Measurements from ENCODE around the gene EXOC8. TPM values are rescaled to one million over a fixed set of nuclear protein-coding genes. Genes with fewer than 3 reads are reported as not detected.

Gene EXOC8
- total and polyA plus RNA-seq, 8 donors: 1.8 to 21.8 (median 7.7) TPM

DNA sequence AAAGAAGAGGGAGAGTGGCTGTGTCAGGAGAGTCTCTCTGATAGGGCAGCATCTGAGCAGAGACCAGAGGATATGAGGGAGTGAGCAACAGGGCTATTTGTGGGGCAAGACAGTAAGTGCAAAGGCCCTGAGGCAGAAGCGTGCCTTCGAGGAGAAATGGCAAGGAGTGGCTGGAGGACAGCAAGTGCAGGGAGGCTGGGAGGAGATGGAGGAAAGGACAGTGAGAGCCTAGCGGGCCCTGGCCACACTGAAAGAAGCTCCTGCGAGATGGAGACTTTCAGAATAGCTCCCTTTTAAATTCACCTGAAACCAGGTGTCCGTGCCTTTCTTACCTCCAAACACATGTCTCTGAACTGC is 25.2 kb downstream of the EXOC8 start:
- Histone ChIP-seq H3K4me3 (no peak overlapping the region), H3K27me3 (no peaks in the 10 kb centered on the region), H3K9me3 (no peaks in the 10 kb centered on the region), H3K27ac (no peak overlapping the region), H3K36me3 (no peaks in the 10 kb centered on the region), H3K4me1 (no peaks in the 10 kb centered on the region)
- DNase-seq: no peak
- intact Hi-C loops (cut with DNase I; ENCODE audit: low total_unique reads): no loop called here
- no peak for TF ChIP-seq POLR2A (IDR thresholded peaks at IDR 0.05)
- TF ChIP-seq, protein P1, sequence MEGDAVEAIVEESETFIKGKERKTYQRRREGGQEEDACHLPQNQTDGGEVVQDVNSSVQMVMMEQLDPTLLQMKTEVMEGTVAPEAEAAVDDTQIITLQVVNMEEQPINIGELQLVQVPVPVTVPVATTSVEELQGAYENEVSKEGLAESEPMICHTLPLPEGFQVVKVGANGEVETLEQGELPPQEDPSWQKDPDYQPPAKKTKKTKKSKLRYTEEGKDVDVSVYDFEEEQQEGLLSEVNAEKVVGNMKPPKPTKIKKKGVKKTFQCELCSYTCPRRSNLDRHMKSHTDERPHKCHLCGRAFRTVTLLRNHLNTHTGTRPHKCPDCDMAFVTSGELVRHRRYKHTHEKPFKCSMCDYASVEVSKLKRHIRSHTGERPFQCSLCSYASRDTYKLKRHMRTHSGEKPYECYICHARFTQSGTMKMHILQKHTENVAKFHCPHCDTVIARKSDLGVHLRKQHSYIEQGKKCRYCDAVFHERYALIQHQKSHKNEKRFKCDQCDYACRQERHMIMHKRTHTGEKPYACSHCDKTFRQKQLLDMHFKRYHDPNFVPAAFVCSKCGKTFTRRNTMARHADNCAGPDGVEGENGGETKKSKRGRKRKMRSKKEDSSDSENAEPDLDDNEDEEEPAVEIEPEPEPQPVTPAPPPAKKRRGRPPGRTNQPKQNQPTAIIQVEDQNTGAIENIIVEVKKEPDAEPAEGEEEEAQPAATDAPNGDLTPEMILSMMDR (IDR thresholded peaks at IDR 0.05): no peak
- no peak for TF ChIP-seq POLR2AphosphoS5 (IDR thresholded peaks at IDR 0.05)
- no peak for TF ChIP-seq EP300 (IDR thresholded peaks at IDR 0.05)
- WGBS, 5 donors: 93 to 99% (median 96%) methylated on average over 5 of the region's 5 CpGs

DNA sequence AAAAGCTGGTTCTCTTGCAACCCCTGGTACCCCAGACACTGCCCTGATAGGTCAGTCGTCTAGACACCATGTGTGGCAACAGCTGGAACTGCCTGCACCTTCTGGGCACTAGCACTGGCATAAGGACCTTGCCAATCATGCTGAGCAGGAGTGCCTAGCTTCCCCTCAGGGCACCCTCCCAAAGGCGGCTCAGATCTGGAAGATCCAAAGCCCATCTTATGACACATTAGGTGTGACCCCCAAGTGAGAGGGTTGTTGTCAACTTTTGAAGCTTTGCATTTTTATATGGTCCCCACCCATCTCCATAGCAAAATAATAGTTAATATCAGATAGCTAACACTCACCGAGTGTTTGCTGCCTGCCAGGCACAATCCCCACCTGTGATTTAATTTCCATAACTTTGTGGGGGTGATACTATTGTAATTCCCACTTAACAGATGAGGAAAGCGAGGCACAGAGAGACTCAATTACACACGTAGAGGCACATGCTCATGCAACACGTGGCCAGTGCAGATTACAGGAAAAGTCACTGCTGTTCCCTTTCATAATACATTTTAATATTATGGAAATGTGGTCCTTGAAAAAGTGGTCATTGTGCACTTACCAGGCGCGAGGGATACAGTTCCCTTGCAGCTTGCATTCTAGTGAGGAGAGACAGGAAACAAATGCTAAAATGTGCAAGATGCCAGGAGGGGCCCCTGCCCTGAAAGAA is 25.8 kb downstream of the EXOC8 start:
- Histone ChIP-seq H3K27me3 (no peaks in the 10 kb centered on the region), H3K4me3 (no peak overlapping the region), H3K27ac (no peak overlapping the region), H3K9me3 (no peaks in the 10 kb centered on the region), H3K4me1 (no peaks in the 10 kb centered on the region), H3K36me3 (no peaks in the 10 kb centered on the region)
- intact Hi-C loops (cut with DNase I; ENCODE audit: low total_unique reads): no loop called here
- no peak for TF ChIP-seq POLR2A (IDR thresholded peaks at IDR 0.05)
- TF ChIP-seq, protein P1 (IDR thresholded peaks at IDR 0.05): no peak
- no peak for TF ChIP-seq POLR2AphosphoS5 (IDR thresholded peaks at IDR 0.05)
- TF ChIP-seq EP300 (IDR thresholded peaks at IDR 0.05): no peak
- WGBS, 5 donors: 79 to 86% (median 85%) methylated on average over 8 of the region's 8 CpGs
- no peak for DNase-seq

- WGBS, 5 donors: 93 to 95% (median 94%) methylated on average over 10 of the region's 10 CpGs
- Histone ChIP-seq H3K9me3 (no peaks in the 10 kb centered on the region), H3K4me3 (no peak overlapping the region), H3K4me1 (no peaks in the 10 kb centered on the region), H3K27ac (no peak overlapping the region), H3K27me3 (no peaks in the 10 kb centered on the region), H3K36me3 (no peaks in the 10 kb centered on the region)
- intact Hi-C loops (cut with DNase I; ENCODE audit: low total_unique reads): no loop called here
- no peak for DNase-seq
- TF ChIP-seq, protein P1 (IDR thresholded peaks at IDR 0.05): no peak
- TF ChIP-seq POLR2AphosphoS5 (IDR thresholded peaks at IDR 0.05): no peak
- TF ChIP-seq EP300 (IDR thresholded peaks at IDR 0.05): no peak
- no peak for TF ChIP-seq POLR2A (IDR thresholded peaks at IDR 0.05)
Measured at GRCh38 chr1:231310391-231310934, 27.2 kb downstream of the EXOC8 start.

DNA sequence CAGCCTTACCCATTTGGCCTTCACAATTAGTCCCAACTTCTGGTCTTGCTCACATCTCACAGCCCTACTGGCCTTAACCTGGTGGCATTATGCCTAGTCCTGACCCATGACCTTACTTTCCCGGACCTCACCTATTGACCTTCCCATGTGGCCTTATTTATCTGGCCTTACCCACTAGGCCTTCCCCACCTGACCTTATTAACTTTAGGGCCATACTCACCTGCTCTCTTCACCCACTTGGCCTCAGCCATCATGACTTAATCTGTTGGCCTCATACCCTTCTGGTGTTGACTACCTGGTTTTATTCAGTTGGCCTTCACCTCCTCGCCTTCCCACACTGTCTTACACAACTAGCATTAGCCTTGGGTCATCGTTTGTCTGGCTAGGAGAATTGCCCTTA is 35.7 kb downstream of the EXOC8 start:
- no peak for DNase-seq
- WGBS, 5 donors: 68 to 92% (median 85%) methylated on average over 3 of the region's 3 CpGs
- Histone ChIP-seq H3K27me3 (no peaks in the 10 kb centered on the region), H3K4me3 (no peak overlapping the region), H3K4me1 (no peaks in the 10 kb centered on the region), H3K27ac (no peak overlapping the region), H3K36me3 (no peaks in the 10 kb centered on the region), H3K9me3 (no peaks in the 10 kb centered on the region)
- intact Hi-C loops (cut with DNase I; ENCODE audit: low total_unique reads): no loop called here
- no peak for TF ChIP-seq EP300 (IDR thresholded peaks at IDR 0.05)
- no peak for TF ChIP-seq POLR2AphosphoS5 (IDR thresholded peaks at IDR 0.05)
- TF ChIP-seq, protein P1 (IDR thresholded peaks at IDR 0.05): no peak
- no peak for TF ChIP-seq POLR2A (IDR thresholded peaks at IDR 0.05)

All from stomach (tissue), 9 donors.